VCaP (cell line): ENCODE results near the gene IQCK.

Source experiments
- H3K27ac ChIP-seq: fragments of 450-650 bp; 2 replicates; pipeline ENCODE4 v1.5.1; 2017
- TF ChIP-seq, protein P1 (sequence below): fragments of 450-650 bp; conservative IDR thresholded peaks from 2 replicates; pipeline ENCODE4 v1.5.1; 2017; ENCODE audit warnings: mild to moderate bottlenecking, moderate library complexity

Gene IQCK

DNA sequence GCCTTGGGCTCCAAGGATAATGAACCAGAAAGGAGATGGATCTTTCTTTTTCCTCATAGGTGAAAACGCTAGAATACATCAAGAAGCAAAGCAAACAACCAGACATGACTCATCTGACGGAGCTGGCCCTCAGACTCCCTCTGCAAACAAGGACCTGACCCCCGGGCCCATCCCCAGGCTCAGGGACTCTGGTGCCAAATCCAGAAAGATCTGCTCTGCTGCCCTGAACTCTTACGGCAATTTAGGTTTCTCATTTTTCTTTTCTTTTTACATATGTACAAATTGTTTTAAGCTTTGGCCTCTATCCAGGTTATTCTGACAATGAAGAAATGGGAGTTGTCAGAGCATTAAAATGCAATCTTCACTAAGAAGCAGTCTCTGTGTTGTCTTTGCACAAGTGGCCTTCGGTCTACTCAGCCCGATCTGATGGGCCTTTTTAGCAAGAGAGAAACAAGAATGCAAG is 17.7 kb upstream of the IQCK start:
- TF ChIP-seq, protein P1, sequence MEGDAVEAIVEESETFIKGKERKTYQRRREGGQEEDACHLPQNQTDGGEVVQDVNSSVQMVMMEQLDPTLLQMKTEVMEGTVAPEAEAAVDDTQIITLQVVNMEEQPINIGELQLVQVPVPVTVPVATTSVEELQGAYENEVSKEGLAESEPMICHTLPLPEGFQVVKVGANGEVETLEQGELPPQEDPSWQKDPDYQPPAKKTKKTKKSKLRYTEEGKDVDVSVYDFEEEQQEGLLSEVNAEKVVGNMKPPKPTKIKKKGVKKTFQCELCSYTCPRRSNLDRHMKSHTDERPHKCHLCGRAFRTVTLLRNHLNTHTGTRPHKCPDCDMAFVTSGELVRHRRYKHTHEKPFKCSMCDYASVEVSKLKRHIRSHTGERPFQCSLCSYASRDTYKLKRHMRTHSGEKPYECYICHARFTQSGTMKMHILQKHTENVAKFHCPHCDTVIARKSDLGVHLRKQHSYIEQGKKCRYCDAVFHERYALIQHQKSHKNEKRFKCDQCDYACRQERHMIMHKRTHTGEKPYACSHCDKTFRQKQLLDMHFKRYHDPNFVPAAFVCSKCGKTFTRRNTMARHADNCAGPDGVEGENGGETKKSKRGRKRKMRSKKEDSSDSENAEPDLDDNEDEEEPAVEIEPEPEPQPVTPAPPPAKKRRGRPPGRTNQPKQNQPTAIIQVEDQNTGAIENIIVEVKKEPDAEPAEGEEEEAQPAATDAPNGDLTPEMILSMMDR = no peak
- H3K27ac ChIP-seq = no peak overlapping the region; the same call in 1 of the 2 replicates

DNA sequence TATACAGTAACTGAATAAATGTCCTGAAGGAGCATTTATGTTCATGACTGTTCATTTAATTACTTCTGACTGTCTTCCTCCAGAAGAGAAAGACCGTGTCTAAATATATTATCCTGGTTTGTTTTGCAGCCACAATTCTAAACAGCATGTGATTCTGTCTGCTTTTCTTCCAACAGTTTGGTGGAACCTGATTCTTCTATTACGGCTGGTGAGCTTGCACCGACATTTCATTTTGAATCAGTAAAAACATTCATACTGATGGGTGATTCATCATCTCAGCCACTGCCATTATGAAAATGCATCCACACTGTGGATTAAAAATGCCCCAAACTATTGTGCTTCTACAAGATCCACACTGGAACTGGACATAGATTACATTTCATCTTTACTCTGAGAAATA is 17.0 kb upstream of the IQCK start:
- H3K27ac ChIP-seq = no peak overlapping the region
- TF ChIP-seq, protein P1 = no peak

DNA sequence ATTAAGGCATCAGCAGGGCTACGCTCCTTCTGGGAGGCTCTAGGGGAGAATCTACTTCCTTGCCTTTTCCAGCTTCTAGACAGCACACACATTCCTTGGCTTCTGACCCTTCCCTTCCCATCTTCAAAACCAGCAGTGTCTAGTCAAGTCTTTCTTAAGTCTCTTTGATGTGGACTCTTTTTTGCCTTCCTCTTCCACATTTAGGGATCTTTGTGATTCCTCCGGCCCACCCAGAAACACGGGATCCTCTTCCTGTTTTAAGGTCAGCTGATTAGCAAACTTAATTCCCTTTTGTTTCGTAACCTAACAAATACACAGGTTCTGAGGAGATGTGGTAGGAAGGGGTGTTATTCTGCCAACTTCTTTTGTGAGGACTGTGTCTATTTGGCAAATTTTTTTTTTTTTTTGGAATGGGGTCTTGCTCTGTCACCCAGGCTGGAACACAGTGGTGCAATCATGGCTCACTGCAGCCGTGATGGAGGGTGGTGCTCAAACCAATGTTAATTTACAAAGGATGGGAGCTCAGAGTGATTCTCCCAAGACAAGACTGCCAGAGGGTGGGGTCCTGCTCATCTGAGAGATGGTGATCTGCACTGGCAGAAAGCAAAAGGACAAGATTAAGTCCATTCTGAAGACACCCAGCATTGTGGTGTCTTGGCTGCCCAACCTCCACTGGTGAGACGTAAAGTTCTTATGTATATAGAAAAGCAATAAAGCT is 14.7 kb upstream of the IQCK start:
- TF ChIP-seq, protein P1 = no peak
- no peak overlapping the region for H3K27ac ChIP-seq

DNA sequence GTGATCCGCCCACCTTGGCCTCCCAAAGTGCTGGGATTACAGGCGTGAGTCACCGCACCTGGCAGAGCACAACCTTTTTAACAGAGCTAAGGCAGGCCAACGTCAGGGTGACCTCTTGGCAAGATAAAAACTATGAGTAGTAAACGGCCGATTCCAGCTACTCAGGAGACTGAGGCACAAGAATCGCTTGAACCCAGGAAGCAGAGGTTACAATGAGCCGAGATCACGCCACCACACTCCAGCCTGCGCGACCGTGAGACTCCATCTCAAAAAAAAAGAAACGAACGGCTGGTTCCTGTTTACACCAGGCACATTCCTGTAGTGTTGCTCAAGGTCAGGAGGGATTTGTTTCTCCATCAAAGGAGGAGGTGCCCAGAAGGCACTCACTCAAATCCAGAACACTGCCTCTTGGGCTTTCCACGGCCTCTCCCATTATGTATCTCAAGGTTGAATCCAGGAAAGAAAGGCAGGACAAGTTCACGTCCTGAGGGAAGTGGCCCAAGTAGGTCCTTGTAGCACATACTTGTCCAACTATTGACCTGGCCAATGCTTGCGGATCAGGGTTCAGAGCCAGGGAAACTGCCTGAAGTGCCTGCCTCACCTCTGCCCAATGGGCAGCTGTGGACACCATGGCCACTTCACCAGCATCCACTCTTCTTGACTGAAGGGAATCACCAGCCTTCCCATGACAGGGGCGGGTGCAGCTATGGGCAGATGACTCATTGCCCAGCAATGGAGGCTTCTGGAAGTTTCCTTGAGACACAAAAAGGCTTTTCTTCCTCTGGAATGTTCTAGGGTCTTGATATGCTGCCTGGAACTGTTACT is 13.5 kb upstream of the IQCK start:
- TF ChIP-seq, protein P1 = no peak
- no peak overlapping the region for H3K27ac ChIP-seq

DNA sequence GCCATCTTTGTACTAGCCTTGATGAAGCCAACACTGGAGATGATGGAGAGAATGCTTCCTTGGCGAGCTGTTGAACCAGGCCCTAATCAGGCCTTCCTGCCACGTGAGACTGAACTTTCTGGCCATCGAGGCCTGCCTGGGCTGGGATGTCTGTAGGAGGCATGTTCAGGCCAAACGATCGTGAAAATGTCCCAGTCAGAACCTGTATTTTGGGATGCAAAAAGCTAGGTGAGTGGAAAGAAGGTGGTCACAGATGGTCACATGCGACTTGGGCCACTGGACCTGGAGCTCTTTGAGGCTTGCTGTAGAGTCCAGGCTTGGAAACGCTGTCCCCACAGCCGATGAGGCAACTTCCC is 12.9 kb upstream of the IQCK start:
- no peak overlapping the region for H3K27ac ChIP-seq
- TF ChIP-seq, protein P1 = no peak

DNA sequence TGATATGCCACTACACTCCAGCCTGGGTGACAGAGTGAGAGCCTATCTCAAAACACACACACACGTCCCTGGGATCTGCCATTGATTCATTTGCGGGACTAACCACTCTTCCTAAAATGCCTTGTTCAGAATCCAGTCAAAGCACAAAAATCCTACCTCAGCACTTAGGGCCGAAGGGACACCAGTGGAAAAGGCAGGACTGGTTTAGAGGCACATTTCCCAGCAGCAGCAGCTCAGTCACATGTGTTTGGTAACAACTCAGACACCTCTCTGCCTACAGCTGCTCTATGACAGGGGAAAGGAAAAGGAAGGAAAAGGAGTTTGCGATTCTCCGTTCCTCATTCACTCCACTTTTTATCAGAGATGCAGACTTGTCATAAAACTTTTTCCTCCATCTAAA is 12.2 kb upstream of the IQCK start:
- TF ChIP-seq, protein P1 = no peak
- H3K27ac ChIP-seq = no peak overlapping the region

DNA sequence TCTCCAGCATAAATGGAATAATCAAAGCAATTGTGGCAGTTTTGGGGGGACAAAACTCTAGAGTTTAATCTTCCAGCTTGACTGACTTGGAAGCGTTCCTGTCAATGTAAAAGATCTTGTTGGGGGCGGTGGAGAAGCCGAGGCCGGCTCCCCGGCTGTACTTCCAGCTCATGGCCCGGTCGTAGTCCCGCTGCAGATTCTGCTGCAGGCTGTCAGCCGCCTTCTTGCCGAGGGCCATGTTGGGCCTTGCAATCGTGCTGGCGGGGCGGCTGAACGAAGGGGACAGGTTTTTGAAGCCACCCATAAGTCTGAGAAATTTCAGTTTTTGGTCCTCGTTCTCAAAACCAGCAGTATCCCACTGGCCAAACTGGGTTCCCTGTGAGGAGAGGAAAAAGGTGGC is 11.2 kb upstream of the IQCK start:
- no peak overlapping the region for H3K27ac ChIP-seq
- TF ChIP-seq, protein P1 = no peak
